ENCODE data around the gene ZNF81. TPM values are rescaled to one million over a fixed set of nuclear protein-coding genes. Genes with fewer than 3 reads are reported as not detected.
"Not testable (repeated sequence)": the region's sequence is repeated elsewhere in the genome, so short reads cannot be mapped to it uniquely, and the experiment has no call there.

The ZNF81 gene
- total RNA-seq, 1 donor = 5.8 TPM

DNA sequence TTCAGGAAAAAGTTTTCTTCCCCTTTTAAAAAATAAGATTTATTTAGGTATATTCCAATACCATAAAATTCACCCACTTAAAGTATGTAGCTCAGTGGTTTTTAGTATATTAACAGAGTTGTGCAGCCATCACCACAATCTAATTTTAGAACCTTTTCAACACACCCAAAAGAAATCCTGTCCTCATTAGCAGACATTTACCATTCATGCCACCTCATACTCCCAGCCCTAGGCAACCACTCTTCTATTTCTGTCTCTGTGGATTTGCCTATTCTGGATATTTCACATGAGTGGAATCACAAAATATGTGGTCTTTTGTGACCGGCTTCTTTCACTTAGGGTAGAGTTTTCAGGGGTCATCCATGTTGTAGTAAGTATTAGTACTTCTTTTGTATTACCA is 7.4 kb downstream of the ZNF81 start:
- Histone ChIP-seq H3K9me3 (ENCODE audit: low read depth, low read length) (no peaks in the 10 kb centered on the region), H3K4me1 (ENCODE audit: insufficient read depth, low read length) (no peaks in the 10 kb centered on the region), H2AFZ (ENCODE audit: low read length) (no peak overlapping the region), H3K4me2 (ENCODE audit: insufficient read depth, low read length) (no peak overlapping the region), H4K20me1 (ENCODE audit: insufficient read depth, low read length) (no peaks in the 10 kb centered on the region), H3K27ac (ENCODE audit: low read depth, low read length) (no peak overlapping the region), H3K36me3 (ENCODE audit: insufficient read depth, low read length) (no peaks in the 10 kb centered on the region), H3K27me3 (ENCODE audit: insufficient read depth, low read length) (no peaks in the 10 kb centered on the region), H3K79me2 (ENCODE audit: insufficient read depth, low read length) (peaks cover 7% of the 10 kb centered on the region), H3K4me3 (ENCODE audit: insufficient read depth, low read length) (no peak overlapping the region)
- TF ChIP-seq CTCF (IDR thresholded peaks at IDR 0.05; ENCODE audit: extremely low read depth, low read depth, low read length) = no peak
- DNase-seq (ENCODE audit: insufficient read length, low spot score, missing footprints) = no peak

GRCh38 chrX:47846040-47846439 is 9.3 kb downstream of the ZNF81 start:
- H3K4me3 ChIP-seq (ENCODE audit: insufficient read depth, low read length) = no peak overlapping the region
- H3K36me3 ChIP-seq (ENCODE audit: insufficient read depth, low read length) = peaks cover 2% of the 10 kb centered on the region
- H3K9me3 ChIP-seq (ENCODE audit: low read depth, low read length) = no peaks in the 10 kb centered on the region
- H3K4me2 ChIP-seq (ENCODE audit: insufficient read depth, low read length) = no peak overlapping the region
- no peak overlapping the region for H3K27ac ChIP-seq (ENCODE audit: low read depth, low read length)
- no peak overlapping the region for H2AFZ ChIP-seq (ENCODE audit: low read length)
- no peaks in the 10 kb centered on the region for H3K4me1 ChIP-seq (ENCODE audit: insufficient read depth, low read length)
- no peaks in the 10 kb centered on the region for H4K20me1 ChIP-seq (ENCODE audit: insufficient read depth, low read length)
- H3K27me3 ChIP-seq (ENCODE audit: insufficient read depth, low read length) = no peaks in the 10 kb centered on the region
- no peak for DNase-seq (ENCODE audit: insufficient read length, low spot score, missing footprints)
- no peak for TF ChIP-seq CTCF (IDR thresholded peaks at IDR 0.05; ENCODE audit: extremely low read depth, low read depth, low read length)
- peaks cover 7% of the 10 kb centered on the region for H3K79me2 ChIP-seq (ENCODE audit: insufficient read depth, low read length)

DNA sequence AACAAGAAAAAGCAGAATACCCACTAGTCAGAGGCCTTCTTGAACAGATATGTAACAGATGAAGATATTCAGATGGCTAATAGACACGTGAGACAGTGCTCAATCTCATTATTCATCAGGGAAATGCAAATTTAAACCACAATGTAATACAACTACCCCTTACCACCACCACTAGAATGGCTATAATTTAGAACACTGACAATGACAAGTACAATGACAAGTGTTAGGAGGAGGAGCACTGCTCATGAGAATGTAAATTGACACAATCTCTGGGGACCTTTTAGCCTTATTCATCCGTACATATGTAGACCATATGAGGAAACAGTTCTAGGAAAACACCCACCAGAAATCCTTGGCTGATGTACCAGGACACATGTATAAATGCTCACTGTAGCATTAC is 13.1 kb downstream of the ZNF81 start:
- Histone ChIP-seq H2AFZ (ENCODE audit: low read length) (no peak overlapping the region), H3K79me2 (ENCODE audit: insufficient read depth, low read length) (no peaks in the 10 kb centered on the region), H3K4me1 (ENCODE audit: insufficient read depth, low read length) (no peaks in the 10 kb centered on the region), H4K20me1 (ENCODE audit: insufficient read depth, low read length) (no peaks in the 10 kb centered on the region), H3K27me3 (ENCODE audit: insufficient read depth, low read length) (no peaks in the 10 kb centered on the region), H3K4me3 (ENCODE audit: insufficient read depth, low read length) (no peak overlapping the region), H3K36me3 (ENCODE audit: insufficient read depth, low read length) (peaks cover 4% of the 10 kb centered on the region), H3K27ac (ENCODE audit: low read depth, low read length) (no peak overlapping the region), H3K4me2 (ENCODE audit: insufficient read depth, low read length) (no peak overlapping the region), H3K9me3 (ENCODE audit: low read depth, low read length) (no peaks in the 10 kb centered on the region)
- DNase-seq (ENCODE audit: insufficient read length, low spot score, missing footprints) = no peak
- TF ChIP-seq CTCF (IDR thresholded peaks at IDR 0.05; ENCODE audit: extremely low read depth, low read depth, low read length) = no peak

GRCh38 chrX:47850389-47850788 is 13.7 kb downstream of the ZNF81 start:
- H3K4me2 ChIP-seq (ENCODE audit: insufficient read depth, low read length); H3K79me2 ChIP-seq (ENCODE audit: insufficient read depth, low read length); H3K4me3 ChIP-seq (ENCODE audit: insufficient read depth, low read length); H3K27ac ChIP-seq (ENCODE audit: low read depth, low read length); H2AFZ ChIP-seq (ENCODE audit: low read length); H3K9me3 ChIP-seq (ENCODE audit: low read depth, low read length); H4K20me1 ChIP-seq (ENCODE audit: insufficient read depth, low read length); H3K27me3 ChIP-seq (ENCODE audit: insufficient read depth, low read length); H3K4me1 ChIP-seq (ENCODE audit: insufficient read depth, low read length); DNase-seq (ENCODE audit: insufficient read length, low spot score, missing footprints); H3K36me3 ChIP-seq (ENCODE audit: insufficient read depth, low read length): not testable (repeated sequence)
